Keratinocyte (primary cell): ENCODE measurements around the gene ACHE. TPM values are rescaled to one million over a fixed set of nuclear protein-coding genes. Genes with fewer than 3 reads are reported as not detected.

ENCODE experiments used
- DNase-seq: peaks from one replicate; pipeline ENCODE4 v3.0.0-alpha.2; 2011; ENCODE audit warnings: low read depth, missing footprints, low spot score
- FAIRE-seq: peaks from 2 replicates; lab custom pipeline; 2011; peaks lifted over from hg19 to GRCh38; lab: Jason Lieb, UNC
- H2AFZ ChIP-seq: 2 replicates; pipeline ENCODE4 v1.6.0; 2012; ENCODE audit warnings: low read length, control low read depth, inconsistent platforms; ENCODE audit not compliant: control insufficient read depth
- H3K27ac ChIP-seq: 2 replicates; pipeline ENCODE4 v1.5.1; 2011; ENCODE audit warnings: low read length; ENCODE audit not compliant: control insufficient read depth, insufficient read depth
- H3K27me3 ChIP-seq: 3 replicates; pipeline ENCODE4 v1.6.0; 2011; ENCODE audit warnings: low read length; ENCODE audit not compliant: control insufficient read depth, insufficient read depth; ENCODE audit errors: extremely low read depth
- H3K36me3 ChIP-seq, 2 experiments: 2 replicates in 1 of 2; 3 replicates in 1 of 2; pipeline ENCODE4 v1.5.1; 2011; ENCODE audit warnings: low read length in 2 of 2, mild to moderate bottlenecking in 1 of 2; ENCODE audit not compliant: control insufficient read depth in 2 of 2, insufficient read depth in 2 of 2; ENCODE audit errors: extremely low read depth in 1 of 2
- H3K4me1 ChIP-seq: 3 replicates; pipeline ENCODE4 v1.5.1; 2011; ENCODE audit warnings: low read length; ENCODE audit not compliant: control insufficient read depth, insufficient read depth; ENCODE audit errors: extremely low read depth
- H3K4me2 ChIP-seq: 3 replicates; pipeline ENCODE4 v1.6.0; 2011; ENCODE audit warnings: low read depth, low read length; ENCODE audit not compliant: control insufficient read depth, insufficient read depth; ENCODE audit errors: extremely low read depth
- H3K4me3 ChIP-seq, 3 experiments: fragments of 200-600 bp in 1 of 3; sonication (generic) in 1 of 3; 2 replicates in 2 of 3; 3 replicates in 1 of 3; pipeline ENCODE4 v1.5.1; 2011 to 2016; ENCODE audit warnings: low read length in 3 of 3, mild to moderate bottlenecking in 3 of 3, control low read depth in 2 of 3, inconsistent platforms in 1 of 3, low read depth in 1 of 3, mixed read lengths in 1 of 3, mixed run types in 1 of 3, moderate library complexity in 1 of 3; ENCODE audit not compliant: control insufficient read depth in 2 of 3, insufficient read depth in 2 of 3; ENCODE audit errors: extremely low read depth in 1 of 3
- H3K79me2 ChIP-seq: 2 replicates; pipeline ENCODE4 v1.6.0; 2012; ENCODE audit warnings: low read length; ENCODE audit not compliant: control insufficient read depth, insufficient read depth
- H3K9ac ChIP-seq: 3 replicates; pipeline ENCODE4 v1.6.0; 2011; ENCODE audit warnings: low read length; ENCODE audit not compliant: control insufficient read depth, insufficient read depth; ENCODE audit errors: extremely low read depth
- H3K9me1 ChIP-seq: 3 replicates; pipeline ENCODE4 v1.6.0; 2011; ENCODE audit warnings: low read length; ENCODE audit not compliant: control insufficient read depth, insufficient read depth; ENCODE audit errors: extremely low read depth
- H3K9me3 ChIP-seq: 2 replicates; pipeline ENCODE4 v1.5.1; 2012; ENCODE audit warnings: low read depth, low read length; ENCODE audit not compliant: control insufficient read depth
- H4K20me1 ChIP-seq: 3 replicates; pipeline ENCODE4 v1.6.0; 2011; ENCODE audit warnings: low read length; ENCODE audit not compliant: control insufficient read depth, insufficient read depth; ENCODE audit errors: extremely low read depth
- CTCF ChIP-seq, 3 experiments: IDR thresholded peaks in 1 of 3; conservative IDR thresholded peaks in 1 of 3; optimal IDR thresholded peaks in 1 of 3; 2 replicates in 2 of 3; 3 replicates in 1 of 3; pipeline versions ENCODE3 to v1.5.1; 2011; ENCODE audit warnings: low read length in 3 of 3, mild to moderate bottlenecking in 3 of 3, moderate library complexity in 2 of 3, control low read depth in 1 of 3, inconsistent platforms in 1 of 3; ENCODE audit not compliant: insufficient read depth in 2 of 3; ENCODE audit errors: extremely low read depth in 1 of 3
- EZH2 ChIP-seq: IDR thresholded peaks from one replicate; pipeline ENCODE4 v1.6.1; 2012; ENCODE audit warnings: inconsistent platforms, mild to moderate bottlenecking, low read length, moderate library complexity
- dilution Hi-C: fragments of 300-500 bp; cut with MboI; formaldehyde crosslinking; loops from one replicate; pipeline ENCODE4 v1.7.0; 2020; ENCODE audit warnings: low sequenced_read_pairs; ENCODE audit not compliant: extremely low pct_ligation_motif_present
- polyA plus RNA-seq, 5 experiments: library from polyadenylated mRNA; depleted of rRNA in 3 of 5; stranded (reverse) in 3 of 5; stranded (forward) in 1 of 5; unstranded in 1 of 5; fragments of >200 nt; gene quantifications; 1 replicate in 1 of 5; 2 replicates in 3 of 5; 3 replicates in 1 of 5; pipeline versions ENCODE4 v1.2.1 to v1.2.3, GENCODE V29; 2011 to 2012; ENCODE audit warnings: missing spikeins in 2 of 5, low read depth in 1 of 5, low replicate concordance in 1 of 5

Gene ACHE
- polyA plus RNA-seq, 1 donor (not counting 4 experiments of a cell fraction or from before 2014, with no cell fraction given) = 0.07 TPM

- Histone ChIP-seq H2AFZ (no peak overlapping the region), H3K36me3 (peaks cover 26 to 38% of the 10 kb centered on the region in 2 experiments), H4K20me1 (peaks cover 2% of the 10 kb centered on the region), H3K4me2 (peak overlapping the region; percentile 85), H3K79me2 (peaks cover 24% of the 10 kb centered on the region), H3K9ac (peak overlapping the region; percentile 73), H3K9me1 (no peaks in the 10 kb centered on the region), H3K4me3 (peak overlapping the region; percentile 66 to 75 (median 69)), H3K9me3 (no peaks in the 10 kb centered on the region), H3K4me1 (peaks cover 35% of the 10 kb centered on the region), H3K27me3 (peaks cover 4% of the 10 kb centered on the region), H3K27ac (peak overlapping the region; percentile 56)
- no peak for DNase-seq
- dilution Hi-C loops = loop anchor here (10.0 kb wide), 1 partner anchor 56 kb away; the partner anchor contains the start of gene MUC3A
- TF ChIP-seq CTCF (optimal IDR thresholded peaks at IDR 0.05 in 1 of 3, IDR thresholded peaks at IDR 0.05 in 1 of 3, conservative IDR thresholded peaks at IDR 0.05 in 1 of 3; ENCODE audit: extremely low read depth in 1 of 3, insufficient read depth in 2 of 3, low read length in 3 of 3) = no peak
- no peak for TF ChIP-seq EZH2
- no peak for FAIRE-seq
These were observed 7.2 kb downstream of the ACHE start for GRCh38 chr7:100888291-100888987.

DNA sequence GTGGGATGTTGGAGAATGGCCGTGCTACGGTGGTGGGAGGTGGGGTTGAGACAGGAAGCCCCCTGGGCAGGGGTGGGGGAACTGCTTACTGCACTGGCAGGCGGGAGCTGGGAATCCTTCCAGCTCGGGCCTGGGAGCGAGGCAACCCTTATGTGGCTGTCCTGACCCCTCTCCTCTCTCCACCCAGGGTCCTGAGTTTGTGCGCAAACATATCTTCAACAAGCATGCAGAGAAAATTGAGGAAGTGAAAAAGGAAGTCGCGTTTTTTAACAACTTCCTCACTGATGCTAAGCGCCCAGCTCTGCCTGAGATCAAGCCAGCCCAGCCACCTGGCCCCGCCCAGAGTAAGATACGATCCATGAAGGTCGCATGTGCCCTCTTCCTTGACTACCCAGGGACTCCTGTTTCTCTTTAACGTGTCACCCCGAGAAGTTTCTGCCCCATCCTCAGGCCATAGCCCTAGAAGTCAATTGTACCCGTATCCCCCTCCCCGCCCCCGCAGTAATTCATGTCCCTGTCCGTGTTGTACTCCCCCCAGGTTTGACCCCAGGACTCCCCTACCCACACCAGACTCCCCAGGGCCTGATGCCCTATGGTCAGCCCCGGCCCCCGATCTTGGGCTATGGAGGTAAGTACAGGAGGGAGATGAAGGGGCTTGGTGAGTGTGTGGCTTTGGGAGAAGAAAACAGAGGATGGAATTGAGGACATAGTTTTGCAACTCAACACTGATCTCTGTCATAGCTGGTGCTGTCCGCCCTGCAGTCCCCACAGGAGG, 8.0 kb downstream of the ACHE start:
- H3K9ac ChIP-seq = peak overlapping the region; percentile 73

More for the DNA sequence above, 8.0 kb downstream of the ACHE start:
- H3K27me3 ChIP-seq = no peaks in the 10 kb centered on the region
- no peak overlapping the region for H3K27ac ChIP-seq
- TF ChIP-seq CTCF (optimal IDR thresholded peaks at IDR 0.05 in 1 of 3, IDR thresholded peaks at IDR 0.05 in 1 of 3, conservative IDR thresholded peaks at IDR 0.05 in 1 of 3; ENCODE audit: extremely low read depth in 1 of 3, insufficient read depth in 2 of 3, low read length in 3 of 3) (no peak), EZH2 (no peak)
- peaks cover 2% of the 10 kb centered on the region for H4K20me1 ChIP-seq
- no peaks in the 10 kb centered on the region for H3K9me1 ChIP-seq
- FAIRE-seq = no peak
- H3K79me2 ChIP-seq = peaks cover 25% of the 10 kb centered on the region
- H3K4me1 ChIP-seq = peaks cover 35% of the 10 kb centered on the region
- H3K9me3 ChIP-seq = no peaks in the 10 kb centered on the region
- dilution Hi-C loops = loop anchor here (10.0 kb wide), 1 partner anchor 57 kb away; the partner anchor contains the start of gene MUC3A
- no peak overlapping the region for H2AFZ ChIP-seq
- H3K36me3 ChIP-seq = peaks cover 34 to 44% of the 10 kb centered on the region in 2 experiments
- DNase-seq = no peak
- peak overlapping the region in 2 of 3 experiments; percentile 66 to 69 for H3K4me3 ChIP-seq
- peak overlapping the region; percentile 85 for H3K4me2 ChIP-seq
